H1 (cell line): ENCODE measurements around the gene HS6ST3.

Experiments used
- CEBPB ChIP-seq: IDR thresholded peaks from 2 replicates; pipeline ENCODE4 v1.6.1; 2012; ENCODE audit warnings: low read depth, low read length
- EZH2 ChIP-seq: fragments of 200-600 bp; sonication (generic); IDR thresholded peaks from 2 replicates; pipeline ENCODE4 v1.7.1; 2012; ENCODE audit warnings: low read depth, mild to moderate bottlenecking, moderate library complexity, low read length, inconsistent platforms; ENCODE audit not compliant: severe bottlenecking
- GABPA ChIP-seq: IDR thresholded peaks from 2 replicates; pipeline ENCODE4 v1.6.1; 2011; ENCODE audit warnings: mild to moderate bottlenecking, low read length, moderate library complexity, borderline replicate concordance; ENCODE audit not compliant: insufficient read depth
- POLR2A ChIP-seq, 2 experiments: IDR thresholded peaks; 1 replicate in 1 of 2; 2 replicates in 1 of 2; pipeline ENCODE4 v1.6.1; 2011; ENCODE audit warnings: low read depth in 2 of 2, low read length in 2 of 2, mild to moderate bottlenecking in 2 of 2; ENCODE audit errors: control extremely low read depth in 1 of 2
- SP1 ChIP-seq: IDR thresholded peaks from 2 replicates; pipeline ENCODE4 v1.6.1; 2011; ENCODE audit warnings: low read depth, low read length
- ZNF274 ChIP-seq: IDR thresholded peaks from 2 replicates; pipeline ENCODE4 v1.7.0; 2012; ENCODE audit warnings: low read length, borderline replicate concordance; ENCODE audit errors: extremely low read depth

DNA sequence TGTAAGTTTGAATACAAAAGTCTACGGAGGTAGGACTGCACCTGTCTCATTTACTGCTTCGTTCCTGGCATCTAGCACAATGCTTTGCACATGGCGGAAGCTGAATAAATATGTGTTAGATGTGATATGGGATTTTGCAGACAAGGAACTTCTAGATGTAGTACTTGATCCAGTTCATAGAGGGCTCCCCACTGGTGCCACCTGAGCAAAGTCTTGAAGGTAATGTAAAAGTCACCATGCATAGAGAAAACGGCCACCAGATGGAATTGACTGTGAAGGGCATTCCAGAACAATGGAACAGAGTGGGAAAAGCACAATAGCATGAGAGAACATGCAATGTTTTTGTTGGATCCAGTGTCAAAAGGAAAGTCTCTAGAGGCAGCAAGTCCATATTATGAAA is 209.3 kb downstream of the HS6ST3 start:
- TF ChIP-seq EZH2 (no peak), ZNF274 (no peak), POLR2A (IDR thresholded peaks at IDR 0.05; ENCODE audit: control extremely low read depth in 1 of 2, low read depth in 2 of 2, low read length in 2 of 2) (no peak), CEBPB (no peak), GABPA (no peak), SP1 (no peak)
